ENCODE measurements around the gene CFAP410. TPM values are rescaled to one million over a fixed set of nuclear protein-coding genes. Genes with fewer than 3 reads are reported as not detected.

Gene CFAP410
- polyA plus RNA-seq, 3 donors: 14.9 to 38.7 (median 31.9) TPM

DNA sequence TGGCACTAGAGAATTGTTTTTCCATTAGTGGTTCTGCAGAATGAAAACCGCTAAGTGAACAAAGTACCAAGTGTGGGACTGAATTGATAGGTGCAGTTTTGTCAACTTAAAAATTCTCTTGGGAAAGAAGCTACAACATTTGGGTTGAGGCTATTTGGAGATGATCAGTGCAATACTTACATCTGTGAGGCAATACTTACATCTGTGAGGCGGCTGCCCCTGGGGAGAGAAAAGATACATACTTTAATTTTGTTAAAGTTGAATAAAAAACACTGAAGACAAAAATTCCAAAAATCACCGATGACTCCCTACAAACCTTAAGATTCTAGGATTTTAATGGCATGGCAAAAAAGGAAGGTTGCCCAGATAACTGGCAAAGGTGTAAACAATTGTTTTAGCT, 1.7 kb downstream of the CFAP410 start:
- DNase-seq (ENCODE audit: extremely low read depth in 1 of 11, low read depth in 9 of 11, low spot score in 4 of 11): no peak

DNA sequence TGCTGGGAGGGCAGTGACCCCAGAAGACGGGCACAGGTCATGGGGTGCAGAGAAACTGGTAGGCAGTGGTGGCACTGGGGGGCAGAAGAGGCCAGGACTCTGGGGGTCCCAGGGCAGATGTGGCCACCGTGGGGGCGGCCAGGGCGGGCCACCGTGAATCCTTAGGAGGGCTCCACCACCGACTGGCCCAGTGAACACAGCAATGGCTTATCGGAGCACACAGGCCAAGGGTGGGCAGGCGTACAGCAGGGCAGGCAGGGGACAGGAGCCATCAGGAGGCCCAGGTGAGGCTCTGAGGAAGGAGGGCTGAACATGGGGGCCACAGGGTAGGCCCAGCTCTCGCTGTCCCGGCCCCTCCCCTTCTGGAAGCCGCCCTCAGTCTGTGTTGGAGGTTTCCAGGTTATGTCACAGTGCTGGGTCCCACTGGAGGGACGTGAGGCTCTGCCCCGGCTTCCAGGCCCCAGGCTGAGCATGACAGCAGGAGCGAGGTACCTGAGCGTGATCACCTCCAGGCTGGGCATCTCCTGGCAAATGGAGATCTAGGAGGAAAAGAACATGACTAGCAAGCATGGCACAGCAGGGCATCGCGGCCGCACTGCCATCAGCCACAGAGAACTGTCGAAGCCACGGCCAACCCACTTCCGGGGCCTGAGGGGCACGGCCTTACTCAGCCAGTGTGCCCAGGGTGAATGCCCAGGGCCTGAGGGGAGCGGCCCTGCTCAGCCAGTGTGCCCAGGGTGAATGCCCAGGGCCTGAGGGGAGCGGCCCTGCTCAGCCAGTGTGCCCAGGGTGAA, 3.7 kb downstream of the CFAP410 start:
- DNase-seq (ENCODE audit: extremely low read depth in 1 of 11, low read depth in 9 of 11, low spot score in 4 of 11): no peak

DNA sequence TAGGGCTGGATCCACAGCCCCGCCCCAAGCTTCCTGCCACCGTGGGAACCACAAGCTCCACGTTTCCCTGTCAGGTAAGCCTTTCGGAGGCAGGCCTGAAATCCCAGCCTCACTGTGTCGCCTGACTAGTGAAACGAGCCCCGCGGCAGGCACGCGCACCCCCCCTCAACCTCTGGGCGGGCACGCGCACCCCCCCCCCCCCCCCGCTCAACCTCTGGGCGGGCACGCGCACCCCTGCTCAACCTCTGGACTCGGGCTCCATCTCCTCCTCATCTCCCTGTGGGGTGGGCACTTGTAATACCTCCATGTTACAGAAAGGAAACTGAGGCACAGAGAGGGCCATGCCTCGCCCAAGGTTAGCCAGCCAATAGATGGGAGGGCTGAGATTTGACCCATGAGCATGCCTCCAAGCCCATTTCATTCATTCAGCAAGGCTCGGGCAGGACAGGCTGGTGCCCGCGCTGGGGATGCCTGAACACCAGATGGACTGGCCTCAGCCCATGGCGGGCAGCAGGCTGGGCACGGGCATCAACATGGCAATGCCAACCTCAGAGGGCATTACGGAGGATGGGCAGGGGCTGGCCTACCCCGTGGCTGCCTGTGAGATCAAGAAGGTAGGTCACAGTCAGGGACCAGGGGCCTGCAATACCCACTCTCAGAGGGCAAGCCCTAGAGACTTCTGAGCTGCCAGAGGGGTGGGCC, 4.7 kb downstream of the CFAP410 start:
- DNase-seq (ENCODE audit: extremely low read depth in 1 of 11, low read depth in 9 of 11, low spot score in 4 of 11): no peak

- DNase-seq (ENCODE audit: extremely low read depth in 1 of 11, low read depth in 9 of 11, low spot score in 4 of 11): no peak
Measured at GRCh38 chr21:44333509-44334328, 5.5 kb downstream of the CFAP410 start.

DNA sequence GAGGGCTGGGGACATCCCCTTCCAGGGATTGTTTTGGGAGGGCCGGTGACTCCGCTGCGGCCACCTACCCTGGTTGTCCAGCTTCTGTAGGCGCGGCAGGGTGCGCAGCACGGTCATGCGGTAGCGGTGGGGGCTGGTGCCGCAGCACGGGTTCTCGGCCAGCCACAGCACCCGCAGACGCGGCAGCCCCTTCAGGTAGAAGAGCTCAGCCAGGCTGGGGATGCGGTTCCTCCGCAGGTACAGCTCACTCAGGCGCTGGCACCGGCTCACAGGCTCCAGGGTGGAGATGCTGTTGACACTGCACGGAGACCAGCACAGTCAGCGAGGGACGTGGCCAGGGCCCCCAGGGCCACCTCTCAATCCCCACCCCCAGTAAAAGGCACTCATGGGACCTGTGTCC, 6.2 kb downstream of the CFAP410 start:
- no peak for DNase-seq (ENCODE audit: extremely low read depth in 1 of 11, low read depth in 9 of 11, low spot score in 4 of 11)

- DNase-seq (ENCODE audit: extremely low read depth in 1 of 11, low read depth in 9 of 11, low spot score in 4 of 11): no peak
Measured at GRCh38 chr21:44332383-44332782, 6.8 kb downstream of the CFAP410 start.

GRCh38 chr21:44331650-44332307, 7.4 kb downstream of the CFAP410 start:
- no peak for DNase-seq (ENCODE audit: extremely low read depth in 1 of 11, low read depth in 9 of 11, low spot score in 4 of 11)

GRCh38 chr21:44331209-44331608, 8.0 kb downstream of the CFAP410 start:
- no peak for DNase-seq (ENCODE audit: extremely low read depth in 1 of 11, low read depth in 9 of 11, low spot score in 4 of 11)

DNA sequence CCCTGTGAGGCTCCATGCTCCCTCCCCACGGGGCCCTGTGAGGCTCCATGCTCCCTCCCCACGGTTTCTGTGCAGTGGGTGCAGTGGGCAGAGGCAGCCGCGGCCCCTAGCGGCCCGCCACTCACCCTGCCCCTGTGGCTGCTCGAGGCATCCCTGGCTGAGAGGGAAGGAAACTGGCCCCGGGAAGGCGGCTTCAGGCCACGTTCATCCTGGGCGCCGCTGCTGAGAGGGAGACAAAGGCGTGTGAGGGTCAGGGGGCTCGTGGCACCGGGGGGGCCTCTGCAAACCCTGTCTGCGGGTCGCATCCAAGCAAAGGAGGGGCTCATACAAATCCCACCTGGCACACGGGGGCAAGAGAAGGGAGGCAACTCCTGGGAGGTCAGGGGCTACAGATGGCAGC, 8.5 kb downstream of the CFAP410 start:
- no peak for DNase-seq (ENCODE audit: extremely low read depth in 1 of 11, low read depth in 9 of 11, low spot score in 4 of 11)

DNA sequence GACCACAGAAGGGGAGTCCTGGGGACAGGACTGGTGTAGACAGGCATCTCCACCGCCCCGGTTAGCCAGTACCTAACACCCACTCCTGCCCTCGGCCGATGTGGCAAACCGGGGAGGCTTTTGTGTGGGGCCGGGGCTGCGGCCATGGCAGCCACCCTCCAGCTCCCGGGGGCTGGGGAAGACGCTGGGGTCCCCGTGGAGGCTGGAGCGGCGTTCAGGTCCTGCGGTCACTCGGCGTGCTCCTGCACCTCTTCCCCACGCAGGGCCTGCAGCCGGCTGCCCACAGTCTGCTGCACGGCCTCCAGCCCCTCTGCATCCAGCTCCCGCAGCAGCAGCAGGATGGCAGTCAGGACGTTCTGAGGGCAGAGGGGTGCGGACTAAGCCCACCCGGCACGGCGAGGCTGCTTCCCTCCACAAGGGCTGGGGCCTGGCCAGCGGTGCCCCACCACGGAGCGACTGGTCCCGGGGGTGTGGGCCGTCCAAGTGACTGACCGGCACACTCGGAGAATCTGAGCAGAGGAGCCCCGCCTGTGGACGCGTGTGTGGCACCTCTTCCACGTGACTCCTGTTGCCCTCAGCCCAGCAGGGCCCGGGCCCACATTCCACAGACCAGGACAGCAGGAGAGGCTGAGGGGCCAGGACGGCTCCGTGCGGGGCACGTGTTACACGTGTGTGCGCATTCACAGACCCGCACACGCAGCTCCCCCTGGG, 9.1 kb downstream of the CFAP410 start:
- no peak for DNase-seq (ENCODE audit: extremely low read depth in 1 of 11, low read depth in 9 of 11, low spot score in 4 of 11)

DNA sequence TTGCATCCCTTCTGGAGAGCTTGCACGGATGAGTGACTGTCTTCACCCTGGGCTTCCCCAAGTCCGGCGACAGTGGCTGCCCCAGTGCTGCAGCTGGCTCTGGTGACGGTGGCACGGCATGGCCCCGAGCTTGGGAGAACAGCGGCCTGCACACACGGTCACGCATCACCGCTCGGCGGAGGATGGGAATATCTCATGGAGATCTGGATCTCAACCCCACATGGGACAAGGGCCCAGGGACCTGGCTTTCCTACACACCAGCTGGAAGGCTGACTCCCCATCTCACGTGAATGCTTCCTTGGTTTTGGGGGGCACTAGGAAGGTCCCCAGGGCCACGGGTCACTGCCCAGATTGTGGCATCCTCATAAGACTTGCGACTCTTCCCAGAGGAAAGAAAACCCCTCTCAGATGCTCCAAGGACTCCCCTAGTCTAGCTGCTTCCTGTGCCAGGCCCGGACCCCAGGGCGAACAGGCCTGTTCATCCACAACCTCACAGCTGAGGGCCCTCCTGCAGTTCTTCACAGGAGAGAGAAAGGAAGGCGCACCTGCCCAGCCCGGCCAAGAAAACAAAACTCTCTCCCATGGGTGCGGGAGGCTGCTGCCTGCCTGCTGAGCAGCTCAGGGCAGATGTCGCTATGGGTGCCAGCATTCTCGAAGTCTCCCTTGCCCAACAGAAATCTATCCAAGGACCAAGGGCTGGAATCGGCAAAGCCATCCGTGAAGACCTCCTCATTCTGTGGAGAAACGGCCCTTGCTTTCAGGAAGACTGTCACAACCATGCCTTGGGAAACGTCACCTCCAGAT, 9.9 kb downstream of the CFAP410 start:
- no peak for DNase-seq (ENCODE audit: extremely low read depth in 1 of 11, low read depth in 9 of 11, low spot score in 4 of 11)

GRCh38 chr21:44328242-44328895, 10.8 kb downstream of the CFAP410 start:
- no peak for DNase-seq (ENCODE audit: extremely low read depth in 1 of 11, low read depth in 9 of 11, low spot score in 4 of 11)

GRCh38 chr21:44327603-44327974, 11.6 kb downstream of the CFAP410 start:
- no peak for DNase-seq (ENCODE audit: extremely low read depth in 1 of 11, low read depth in 9 of 11, low spot score in 4 of 11)

GRCh38 chr21:44326716-44327602, 12.2 kb downstream of the CFAP410 start:
- DNase-seq (ENCODE audit: extremely low read depth in 1 of 11, low read depth in 9 of 11, low spot score in 4 of 11): no peak

DNA sequence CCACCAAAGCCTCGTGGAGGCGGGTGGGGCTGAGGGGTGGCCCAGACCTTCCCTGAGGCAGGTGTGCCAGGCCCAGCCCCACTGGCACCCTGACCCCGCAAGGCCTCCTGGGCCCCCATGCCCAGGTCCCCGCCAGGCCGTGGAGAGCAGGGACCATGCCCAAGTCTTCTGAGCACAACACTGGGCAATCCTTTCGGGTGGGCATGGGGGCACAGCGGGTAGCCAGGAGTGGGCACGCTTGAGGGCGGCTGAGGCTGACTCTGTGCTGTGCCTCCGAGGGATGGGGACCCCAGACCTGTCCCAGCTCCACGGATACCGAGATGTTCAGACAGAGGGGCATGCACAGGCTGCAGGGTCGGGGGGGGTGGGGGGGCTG, 12.9 kb downstream of the CFAP410 start:
- no peak for DNase-seq (ENCODE audit: extremely low read depth in 1 of 11, low read depth in 9 of 11, low spot score in 4 of 11)

- DNase-seq (ENCODE audit: extremely low read depth in 1 of 11, low read depth in 9 of 11, low spot score in 4 of 11): no peak
Measured at GRCh38 chr21:44325386-44326271, 13.6 kb downstream of the CFAP410 start.
